GM23248 (cell line): ENCODE data around the gene PDE8B. TPM values are rescaled to one million over a fixed set of nuclear protein-coding genes. Genes with fewer than 3 reads are reported as not detected.

ENCODE experiments used
- DNase-seq: peaks from one replicate; pipeline ENCODE4 v3.0.0-alpha.2; 2015
- H2AFZ ChIP-seq: fragments of 200-600 bp; sonication (generic); 2 replicates; pipeline ENCODE4 v1.6.1; 2016; ENCODE audit warnings: antibody characterized with exemption
- H3F3A ChIP-seq: fragments of 200-600 bp; sonication (generic); 2 replicates; pipeline ENCODE4 v1.6.1; 2016; ENCODE audit warnings: mild to moderate bottlenecking, antibody characterized with exemption, mixed run types; ENCODE audit not compliant: insufficient read depth
- H3K27ac ChIP-seq: fragments of 200-600 bp; sonication (generic); 2 replicates; pipeline ENCODE4 v1.5.1; 2016; ENCODE audit warnings: mild to moderate bottlenecking
- H3K27me3 ChIP-seq: fragments of 200-600 bp; sonication (generic); replicated peaks from 2 replicates; pipeline ENCODE4 v1.6.1; 2016; ENCODE audit warnings: mild to moderate bottlenecking; ENCODE audit not compliant: insufficient read depth
- H3K36me3 ChIP-seq: fragments of 200-600 bp; sonication (generic); 2 replicates; pipeline ENCODE4 v1.6.1; 2016; ENCODE audit warnings: low read depth, mild to moderate bottlenecking
- H3K4me1 ChIP-seq: fragments of 200-600 bp; sonication (generic); 2 replicates; pipeline ENCODE4 v1.6.1; 2016; ENCODE audit warnings: mild to moderate bottlenecking; ENCODE audit not compliant: insufficient read depth
- H3K4me2 ChIP-seq: fragments of 200-600 bp; sonication (generic); one replicate; pipeline ENCODE4 v1.6.1; 2016; ENCODE audit warnings: mild to moderate bottlenecking; ENCODE audit not compliant: unreplicated experiment
- H3K4me3 ChIP-seq: fragments of 200-600 bp; sonication (generic); 2 replicates; pipeline ENCODE4 v1.5.1; 2016; ENCODE audit warnings: mild to moderate bottlenecking
- H3K79me2 ChIP-seq: fragments of 200-600 bp; sonication (generic); 2 replicates; pipeline ENCODE4 v1.6.1; 2016; ENCODE audit warnings: mild to moderate bottlenecking; ENCODE audit not compliant: insufficient read depth
- H3K9ac ChIP-seq: fragments of 200-600 bp; sonication (generic); 2 replicates; pipeline ENCODE4 v1.6.1; 2016; ENCODE audit warnings: mild to moderate bottlenecking
- H3K9me2 ChIP-seq: fragments of 200-600 bp; sonication (generic); 2 replicates; pipeline ENCODE4 v1.6.1; 2016; ENCODE audit warnings: mixed run types, mild to moderate bottlenecking, moderate library complexity; ENCODE audit not compliant: insufficient read depth
- H3K9me3 ChIP-seq: fragments of 200-600 bp; sonication (generic); one replicate; pipeline ENCODE4 v1.6.1; 2017; ENCODE audit warnings: low read depth
- H4K20me1 ChIP-seq: fragments of 200-600 bp; sonication (generic); 2 replicates; pipeline ENCODE4 v1.6.0; 2016; ENCODE audit not compliant: insufficient read depth
- EZH2 ChIP-seq: fragments of 200-600 bp; sonication (generic); IDR thresholded peaks from 2 replicates; pipeline ENCODE4 v1.6.1; 2018; ENCODE audit warnings: antibody characterized with exemption, mild to moderate bottlenecking; ENCODE audit not compliant: insufficient read depth, poor library complexity, severe bottlenecking
- EZH2phosphoT487 ChIP-seq: fragments of 200-600 bp; sonication (generic); IDR thresholded peaks from 2 replicates; pipeline ENCODE4 v1.6.1; 2018; ENCODE audit warnings: antibody characterized with exemption, moderate library complexity, mild to moderate bottlenecking, low read depth; ENCODE audit not compliant: insufficient read depth
- WGBS, 2 experiments: methylation state at CpG; one replicate each; pipeline ENCODE4 v1.1.6; 2015 to 2017; ENCODE audit warnings: low lambda C conversion rate in 2 of 2, low coverage in 1 of 2; ENCODE audit errors: missing lambda C conversion rate in 2 of 2; 5-methylcytosine and 5-hydroxymethylcytosine counted together
- in situ Hi-C: fragments of 300-500 bp; cut with MboI; formaldehyde crosslinking; loops from 2 replicates; pipeline ENCODE4 v1.15.0; 2020
- polyA plus RNA-seq: library from polyadenylated mRNA; unstranded; fragments of >200 nt; fragmentation: Nextera tagmentation; extraction: Ambion mirVana; gene quantifications from 2 replicates; pipeline ENCODE4 v1.2.1, GENCODE V29; 2016
- total RNA-seq: library from RNA; depleted of rRNA; stranded (reverse); fragments of >200 nt; shearing (Covaris generic); gene quantifications from 2 replicates; pipeline ENCODE4 v1.2.3, GENCODE V29; 2014

Gene PDE8B
- total and polyA plus RNA-seq, 2 experiments from 2014 or later, result 0.40 TPM; not detected in 1

DNA sequence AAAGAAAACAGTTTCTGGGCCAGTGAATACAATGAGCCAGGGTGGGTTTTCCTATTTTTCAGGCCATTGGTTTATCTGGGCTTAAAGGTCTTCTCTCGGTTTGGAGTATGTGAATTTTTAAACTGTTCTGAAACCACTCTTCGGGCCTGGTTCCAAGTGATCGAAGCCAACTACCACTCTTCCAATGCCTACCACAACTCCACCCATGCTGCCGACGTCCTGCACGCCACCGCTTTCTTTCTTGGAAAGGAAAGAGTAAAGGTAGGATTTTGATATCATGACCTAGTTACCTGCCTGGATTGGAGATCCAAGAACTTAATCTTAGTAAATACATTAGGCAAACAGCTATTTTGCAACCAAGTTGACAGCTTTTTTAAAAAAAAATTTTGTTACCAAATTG, 202.6 kb downstream of the PDE8B start:
- no peaks in the 10 kb centered on the region for H3K9me3 ChIP-seq
- TF ChIP-seq EZH2phosphoT487 (no peak), EZH2 (no peak)
- H3F3A ChIP-seq, result no peaks in the 10 kb centered on the region
- in situ Hi-C loops, result no loop called here
- H3K9me2 ChIP-seq, result no peaks in the 10 kb centered on the region
- no peak overlapping the region for H3K4me3 ChIP-seq
- no peak overlapping the region for H2AFZ ChIP-seq
- 82% methylated on average over 7 of the region's 7 CpGs for WGBS, 2 experiments
- no peak overlapping the region for H3K9ac ChIP-seq
- H3K27ac ChIP-seq, result no peak overlapping the region
- H3K27me3 ChIP-seq, result no peaks in the 10 kb centered on the region
- no peaks in the 10 kb centered on the region for H3K79me2 ChIP-seq
- no peak for DNase-seq
- no peaks in the 10 kb centered on the region for H3K4me1 ChIP-seq
- no peaks in the 10 kb centered on the region for H4K20me1 ChIP-seq
- H3K36me3 ChIP-seq, result no peaks in the 10 kb centered on the region
- no peak overlapping the region for H3K4me2 ChIP-seq

GRCh38 chr5:77418162-77418561, 207.7 kb downstream of the PDE8B start:
- DNase-seq, result no peak
- Histone ChIP-seq H3K9me3 (no peaks in the 10 kb centered on the region), H3K27ac (no peak overlapping the region), H4K20me1 (no peaks in the 10 kb centered on the region), H3K4me1 (peaks cover 6% of the 10 kb centered on the region; the same call in 1 of the 2 replicates), H3K79me2 (no peaks in the 10 kb centered on the region), H3K27me3 (no peaks in the 10 kb centered on the region; the same call in 1 of the 2 replicates), H3K4me2 (no peak overlapping the region), H3K9ac (no peak overlapping the region), H3K9me2 (no peaks in the 10 kb centered on the region), H3K4me3 (no peak overlapping the region), H3F3A (peaks cover under 1% of the 10 kb centered on the region; the same call in 1 of the 2 replicates), H3K36me3 (no peaks in the 10 kb centered on the region), H2AFZ (no peak overlapping the region)
- in situ Hi-C loops, result no loop called here
- WGBS, 2 experiments, result 76 to 80% methylated on average over 5 of the region's 5 CpGs
- no peak for TF ChIP-seq EZH2
- no peak for TF ChIP-seq EZH2phosphoT487

DNA sequence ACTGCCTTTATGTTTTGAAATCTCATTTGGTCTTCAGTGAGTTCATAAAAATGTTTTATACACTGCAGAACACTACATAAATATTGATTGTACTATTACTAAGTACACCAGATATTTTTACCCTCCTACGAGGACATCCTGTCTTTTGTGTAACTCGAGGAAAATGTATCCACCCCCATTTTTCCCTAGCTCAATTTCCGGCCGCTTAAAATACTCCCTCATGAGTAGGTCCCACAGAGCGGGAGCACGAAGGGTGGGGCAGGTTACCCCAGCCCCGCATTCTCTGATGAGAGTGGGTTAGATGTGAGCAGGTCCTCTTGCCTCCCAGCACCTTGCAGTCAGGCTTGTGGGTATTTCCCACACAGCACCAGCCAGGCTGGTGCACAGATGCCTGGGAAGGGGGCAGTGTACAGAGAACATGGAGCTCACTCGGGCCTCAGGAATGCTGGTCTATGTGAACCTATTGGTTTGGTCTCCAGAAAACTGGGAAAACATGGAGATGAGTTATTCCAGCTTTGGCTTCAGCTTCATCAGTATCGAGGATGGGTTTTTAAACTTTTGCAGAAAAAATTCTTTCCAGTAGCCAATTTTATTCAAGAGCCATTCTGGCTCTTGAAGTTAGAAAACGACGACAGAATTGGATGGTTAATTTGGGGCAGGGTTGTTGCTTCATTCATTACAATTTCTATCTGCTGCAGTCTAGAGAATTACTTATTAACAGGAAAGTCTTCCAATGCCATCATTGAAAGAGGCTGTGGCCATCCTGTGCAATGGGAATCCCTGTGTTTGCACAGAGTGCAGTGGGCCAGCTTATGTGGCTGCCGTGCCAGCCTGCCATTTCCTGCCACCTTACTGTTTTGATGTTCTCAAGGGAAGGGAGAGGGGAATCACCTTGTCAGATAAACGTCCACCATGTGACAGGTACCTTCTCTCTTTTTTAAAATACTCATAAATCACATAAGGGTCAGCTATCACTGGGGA, 208.4 kb downstream of the PDE8B start:
- peak; percentile 30 for DNase-seq
- Histone ChIP-seq H3K4me3 (no peak overlapping the region), H3K4me2 (no peak overlapping the region), H3K27ac (no peak overlapping the region), H3K79me2 (no peaks in the 10 kb centered on the region), H3K4me1 (peaks cover 6% of the 10 kb centered on the region; the same call in 1 of the 2 replicates), H3K9me2 (no peaks in the 10 kb centered on the region), H2AFZ (peak overlapping the region; percentile 7; the same call in 1 of the 2 replicates), H3K36me3 (no peaks in the 10 kb centered on the region), H3F3A (peaks cover 6% of the 10 kb centered on the region), H3K9ac (no peak overlapping the region), H3K27me3 (no peaks in the 10 kb centered on the region; the same call in 1 of the 2 replicates), H3K9me3 (no peaks in the 10 kb centered on the region), H4K20me1 (no peaks in the 10 kb centered on the region)
- TF ChIP-seq EZH2 (no peak), EZH2phosphoT487 (no peak)
- in situ Hi-C loops, result no loop called here
- WGBS, 2 experiments, result 33% methylated on average over 13 of the region's 13 CpGs

DNA sequence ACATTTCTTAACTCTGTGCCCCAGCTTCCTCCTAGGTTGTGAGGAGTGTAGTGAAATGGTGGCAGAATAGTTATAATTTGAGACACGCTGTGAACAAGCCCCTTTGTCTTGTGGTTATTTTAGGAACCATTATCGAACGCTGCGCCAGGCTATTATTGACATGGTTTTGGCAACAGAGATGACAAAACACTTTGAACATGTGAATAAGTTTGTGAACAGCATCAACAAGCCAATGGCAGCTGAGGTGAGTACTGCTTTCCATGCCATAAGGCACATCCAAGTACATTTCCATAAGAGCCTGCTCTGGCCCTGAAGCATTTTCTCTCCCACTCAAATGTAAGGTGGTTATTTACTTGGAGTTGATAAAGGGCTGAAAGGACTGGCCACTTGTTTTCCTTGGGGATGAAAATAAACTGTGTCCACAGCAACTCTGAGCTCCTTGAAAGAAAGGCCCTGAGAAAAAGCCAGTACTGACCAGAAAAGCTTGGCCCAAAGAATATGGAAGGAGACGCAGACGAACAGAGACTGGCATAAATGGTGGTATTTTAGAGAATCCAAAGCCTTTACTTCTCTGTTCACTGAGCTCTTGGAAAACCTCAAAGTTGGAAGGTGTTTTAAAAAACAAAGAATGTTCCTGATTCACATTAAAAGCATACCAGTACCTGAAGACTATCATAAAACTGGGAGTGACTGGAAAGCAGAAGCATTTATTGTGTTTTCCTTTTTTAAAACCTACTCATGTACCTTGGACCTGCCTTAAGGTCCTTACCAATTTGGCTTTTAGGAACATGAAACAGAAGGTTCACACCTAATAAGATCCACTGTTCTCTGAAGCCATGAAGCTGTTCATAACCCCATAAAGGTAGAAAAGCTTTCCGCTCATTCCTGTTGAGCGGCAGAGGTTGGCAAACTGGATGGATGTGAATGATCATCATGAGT, 209.4 kb downstream of the PDE8B start:
- no peak overlapping the region for H3K9ac ChIP-seq
- H3K4me2 ChIP-seq, result no peak overlapping the region
- no peaks in the 10 kb centered on the region for H3K79me2 ChIP-seq
- H3K36me3 ChIP-seq, result no peaks in the 10 kb centered on the region
- 95% methylated on average over 8 of the region's 8 CpGs for WGBS, 2 experiments
- H3K4me1 ChIP-seq, result peaks cover 6% of the 10 kb centered on the region; the same call in 1 of the 2 replicates
- no peak overlapping the region for H3K4me3 ChIP-seq
- TF ChIP-seq EZH2, result no peak
- TF ChIP-seq EZH2phosphoT487, result no peak
- no peaks in the 10 kb centered on the region for H3K9me2 ChIP-seq
- no peaks in the 10 kb centered on the region for H3K9me3 ChIP-seq
- in situ Hi-C loops, result no loop called here
- H4K20me1 ChIP-seq, result no peaks in the 10 kb centered on the region
- no peak overlapping the region for H2AFZ ChIP-seq
- H3K27ac ChIP-seq, result no peak overlapping the region
- no peak for DNase-seq
- no peaks in the 10 kb centered on the region; the same call in 1 of the 2 replicates for H3K27me3 ChIP-seq
- peaks cover 17% of the 10 kb centered on the region for H3F3A ChIP-seq
